ENCODE measurements around the gene PCDHGA3.
"Not testable (repeated sequence)": the region's sequence is repeated elsewhere in the genome, so short reads cannot be mapped to it uniquely, and the experiment has no call there.

The PCDHGA3 gene

DNA sequence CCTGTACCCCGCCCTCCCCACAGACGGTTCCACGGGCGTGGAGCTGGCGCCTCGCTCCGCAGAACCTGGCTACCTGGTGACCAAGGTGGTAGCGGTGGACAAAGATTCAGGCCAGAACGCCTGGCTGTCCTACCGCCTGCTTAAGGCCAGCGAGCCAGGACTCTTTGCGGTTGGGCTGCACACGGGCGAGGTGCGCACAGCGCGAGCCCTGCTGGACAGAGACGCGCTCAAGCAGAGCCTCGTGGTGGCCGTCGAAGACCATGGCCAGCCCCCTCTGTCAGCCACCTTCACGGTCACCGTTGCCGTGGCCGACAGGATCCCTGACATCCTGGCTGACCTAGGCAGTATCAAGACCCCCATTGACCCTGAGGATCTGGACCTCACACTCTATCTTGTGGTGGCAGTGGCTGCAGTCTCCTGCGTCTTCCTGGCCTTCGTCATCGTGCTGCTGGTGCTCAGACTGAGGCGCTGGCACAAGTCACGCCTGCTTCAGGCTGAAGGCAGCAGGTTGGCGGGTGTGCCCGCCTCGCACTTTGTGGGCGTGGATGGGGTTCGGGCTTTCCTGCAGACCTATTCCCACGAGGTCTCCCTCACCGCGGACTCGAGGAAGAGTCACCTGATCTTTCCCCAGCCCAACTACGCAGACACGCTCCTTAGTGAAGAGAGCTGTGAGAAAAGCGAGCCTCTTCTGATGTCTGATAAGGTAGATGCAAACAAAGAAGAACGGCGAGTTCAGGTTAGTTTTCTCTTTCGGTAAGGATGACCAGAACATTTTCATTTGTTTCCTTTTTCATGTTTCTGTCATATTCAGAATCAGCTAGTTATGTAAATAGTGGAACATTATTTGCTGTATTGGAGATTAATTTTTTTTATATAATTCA is 22.6 kb downstream of the PCDHGA3 start:
- Histone ChIP-seq H3K4me3 (ENCODE audit: low read length) (no peak overlapping the region), H3K9me3 (ENCODE audit: control insufficient read depth, insufficient read depth, low read length) (peaks cover 5% of the 10 kb centered on the region), H3K27ac (ENCODE audit: low read length) (no peak overlapping the region), H3K27me3 (ENCODE audit: control insufficient read depth, insufficient read depth, low read length) (no peaks in the 10 kb centered on the region), H3K36me3 (ENCODE audit: control insufficient read depth, insufficient read depth, low read length) (peaks cover 7% of the 10 kb centered on the region), H3K4me1 (ENCODE audit: control insufficient read depth, insufficient read depth, low read length) (no peaks in the 10 kb centered on the region)
- no peak for DNase-seq (ENCODE audit: low read depth, low spot score)
- no CpG with 5 or more reads among the region's 46 CpGs for WGBS (ENCODE audit: insufficient coverage, insufficient read length)

DNA sequence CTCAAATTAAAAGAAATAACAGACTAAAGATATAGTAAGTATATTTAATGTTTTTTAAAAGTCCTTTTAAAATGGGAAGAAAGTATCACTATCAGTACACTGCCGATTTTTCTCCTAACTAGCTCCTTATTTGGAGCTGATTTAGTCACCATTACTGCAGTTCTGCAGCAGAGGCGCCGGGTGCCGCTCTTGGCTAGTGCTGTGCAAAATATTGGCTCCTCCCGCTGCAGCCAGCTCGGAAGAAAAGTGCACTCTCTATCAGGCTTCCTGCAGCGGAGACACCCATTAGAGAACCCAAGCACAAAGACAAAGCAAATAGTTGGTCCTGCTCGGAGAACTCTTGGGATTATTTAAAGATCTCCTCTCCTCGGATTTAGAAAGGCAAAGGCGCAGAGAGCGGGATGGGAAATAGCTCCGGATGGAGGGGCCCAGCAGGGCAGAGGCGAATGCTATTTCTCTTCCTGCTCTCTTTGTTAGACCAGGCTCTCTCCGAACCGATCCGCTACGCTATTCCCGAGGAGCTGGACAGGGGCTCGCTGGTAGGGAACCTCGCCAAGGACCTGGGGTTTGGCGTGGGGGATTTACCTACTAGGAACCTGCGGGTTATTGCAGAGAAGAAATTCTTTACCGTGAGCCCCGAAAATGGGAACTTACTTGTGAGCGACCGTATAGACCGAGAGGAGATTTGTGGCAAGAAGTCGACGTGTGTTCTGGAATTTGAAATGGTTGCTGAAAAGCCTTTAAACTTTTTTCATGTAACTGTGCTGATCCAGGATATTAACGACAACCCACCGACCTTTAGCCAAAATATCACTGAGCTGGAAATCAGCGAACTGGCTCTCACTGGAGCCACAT is 26.6 kb downstream of the PCDHGA3 start, which contains the start of gene PCDHGB3:
Gene PCDHGB3, plus strand, starts transcription at position 249 of the 855 bp plus-strand sequence. Its CDS starts 153 bp downstream, at position 402.
- H3K36me3 ChIP-seq (ENCODE audit: control insufficient read depth, insufficient read depth, low read length) = peaks cover 3% of the 10 kb centered on the region; the same call in 1 of the 2 replicates

DNA sequence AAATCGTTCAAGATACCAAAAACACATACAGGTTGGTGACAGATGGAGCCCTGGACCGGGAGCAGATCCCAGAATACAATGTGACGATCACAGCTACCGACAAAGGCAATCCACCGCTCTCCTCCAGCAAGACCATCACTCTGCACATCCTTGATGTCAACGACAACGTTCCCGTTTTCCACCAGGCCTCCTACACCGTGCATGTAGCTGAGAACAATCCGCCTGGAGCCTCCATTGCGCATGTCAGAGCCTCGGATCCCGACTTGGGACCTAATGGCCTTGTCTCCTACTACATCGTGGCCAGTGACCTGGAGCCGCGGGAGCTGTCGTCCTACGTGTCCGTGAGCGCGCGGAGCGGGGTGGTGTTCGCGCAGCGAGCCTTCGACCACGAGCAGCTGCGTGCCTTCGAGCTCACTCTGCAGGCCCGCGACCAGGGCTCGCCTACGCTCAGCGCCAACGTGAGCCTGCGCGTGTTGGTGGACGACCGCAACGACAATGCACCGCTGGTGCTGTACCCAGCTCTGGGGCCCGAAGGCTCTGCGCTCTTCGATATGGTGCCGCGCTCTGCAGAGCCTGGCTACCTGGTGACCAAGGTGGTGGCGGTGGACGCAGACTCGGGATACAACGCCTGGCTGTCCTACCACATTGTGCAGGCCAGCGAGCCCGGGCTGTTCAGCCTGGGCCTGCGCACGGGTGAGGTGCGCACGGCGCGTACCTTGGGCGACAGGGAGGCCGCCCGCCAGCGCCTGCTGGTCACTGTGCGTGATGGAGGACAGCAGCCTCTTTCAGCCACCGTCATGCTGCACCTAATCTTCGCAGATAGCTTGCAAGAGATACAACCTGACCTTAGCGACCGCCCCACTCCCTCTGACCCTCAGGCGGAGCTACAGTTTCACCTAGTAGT is 28.2 kb downstream of the PCDHGA3 start:
- H3K36me3 ChIP-seq (ENCODE audit: control insufficient read depth, insufficient read depth, low read length) = no peaks in the 10 kb centered on the region; the same call in 1 of the 2 replicates
- no peak overlapping the region for H3K27ac ChIP-seq (ENCODE audit: low read length)
- WGBS (ENCODE audit: insufficient coverage, insufficient read length) = no CpG with 5 or more reads among the region's 69 CpGs
- H3K4me1 ChIP-seq (ENCODE audit: control insufficient read depth, insufficient read depth, low read length) = no peaks in the 10 kb centered on the region
- no peaks in the 10 kb centered on the region; the same call in 1 of the 2 replicates for H3K9me3 ChIP-seq (ENCODE audit: control insufficient read depth, insufficient read depth, low read length)
- H3K4me3 ChIP-seq (ENCODE audit: low read length) = no peak overlapping the region
- H3K27me3 ChIP-seq (ENCODE audit: control insufficient read depth, insufficient read depth, low read length) = no peaks in the 10 kb centered on the region
- no peak for DNase-seq (ENCODE audit: low read depth, low spot score)

More for the DNA sequence above, 26.6 kb downstream of the PCDHGA3 start, which contains the start of gene PCDHGB3:
- DNase-seq (ENCODE audit: low read depth, low spot score) = no peak
- no peaks in the 10 kb centered on the region; the same call in 1 of the 2 replicates for H3K9me3 ChIP-seq (ENCODE audit: control insufficient read depth, insufficient read depth, low read length)
- H3K27me3 ChIP-seq (ENCODE audit: control insufficient read depth, insufficient read depth, low read length) = no peaks in the 10 kb centered on the region
- no peak within 1 kb of the TSS for H3K27ac ChIP-seq (ENCODE audit: low read length)
- WGBS (ENCODE audit: insufficient coverage, insufficient read length) = no CpG with 5 or more reads among the region's 32 CpGs
- H3K4me3 ChIP-seq (ENCODE audit: low read length) = no peak within 1 kb of the TSS
- no peaks in the 10 kb centered on the region for H3K4me1 ChIP-seq (ENCODE audit: control insufficient read depth, insufficient read depth, low read length)

DNA sequence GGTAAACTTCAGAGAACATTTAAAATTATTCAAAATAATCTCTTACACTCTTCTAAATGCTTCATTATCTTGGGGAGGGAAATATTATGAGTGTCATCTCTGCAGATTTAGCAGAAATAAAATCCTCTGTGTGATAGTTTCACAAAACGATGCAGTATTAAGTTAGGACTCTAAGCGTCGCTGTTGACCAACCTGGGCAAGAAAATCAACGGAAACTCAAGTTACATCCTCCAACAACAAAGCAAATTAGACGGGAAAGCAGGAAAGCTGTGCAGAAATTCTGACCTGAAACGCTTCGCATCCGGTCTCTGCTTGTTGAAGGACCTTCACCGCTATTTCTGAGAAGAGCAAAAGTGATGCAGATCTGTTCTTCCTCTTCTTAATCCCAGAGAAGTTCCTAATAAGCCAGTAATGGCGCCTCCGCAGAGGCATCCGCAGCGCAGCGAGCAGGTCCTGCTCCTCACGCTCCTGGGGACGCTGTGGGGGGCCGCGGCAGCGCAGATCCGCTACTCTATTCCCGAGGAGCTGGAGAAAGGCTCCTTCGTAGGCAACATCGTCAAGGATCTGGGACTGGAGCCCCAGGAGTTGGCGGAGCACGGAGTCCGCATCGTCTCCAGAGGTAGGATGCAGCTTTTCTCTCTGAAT is 30.2 kb downstream of the PCDHGA3 start, which contains the start of gene PCDHGA6:
Gene PCDHGA6, plus strand, starts transcription at position 219 of the 645 bp plus-strand sequence. Its CDS starts 193 bp downstream, at position 412.
- Histone ChIP-seq H3K4me1 (ENCODE audit: control insufficient read depth, insufficient read depth, low read length) (no peaks in the 10 kb centered on the region), H3K36me3 (ENCODE audit: control insufficient read depth, insufficient read depth, low read length) (no peaks in the 10 kb centered on the region; the same call in 1 of the 2 replicates), H3K27ac (ENCODE audit: low read length) (no peak within 1 kb of the TSS), H3K4me3 (ENCODE audit: low read length) (no peak within 1 kb of the TSS), H3K27me3 (ENCODE audit: control insufficient read depth, insufficient read depth, low read length) (no peaks in the 10 kb centered on the region), H3K9me3 (ENCODE audit: control insufficient read depth, insufficient read depth, low read length) (no peaks in the 10 kb centered on the region; the same call in 1 of the 2 replicates)
- no CpG with 5 or more reads among the region's 27 CpGs for WGBS (ENCODE audit: insufficient coverage, insufficient read length)
- no peak for DNase-seq (ENCODE audit: low read depth, low spot score)

DNA sequence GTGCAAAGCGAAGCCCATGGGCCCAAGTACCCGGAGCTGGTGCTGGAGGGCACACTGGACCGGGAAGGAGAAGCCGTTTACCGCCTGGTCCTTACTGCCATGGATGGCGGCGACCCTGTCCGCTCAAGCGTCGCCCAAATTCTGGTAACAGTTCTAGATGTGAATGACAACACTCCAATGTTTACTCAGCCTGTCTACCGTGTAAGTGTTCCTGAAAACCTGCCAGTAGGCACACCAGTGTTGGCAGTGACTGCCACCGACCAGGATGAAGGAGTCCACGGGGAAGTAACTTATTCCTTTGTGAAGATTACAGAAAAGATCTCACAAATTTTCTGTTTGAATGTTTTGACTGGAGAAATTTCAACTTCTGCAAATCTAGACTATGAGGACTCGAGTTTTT is 31.0 kb downstream of the PCDHGA3 start:
- Histone ChIP-seq H3K4me3 (ENCODE audit: low read length) (no peak overlapping the region), H3K36me3 (ENCODE audit: control insufficient read depth, insufficient read depth, low read length) (no peaks in the 10 kb centered on the region; the same call in 1 of the 2 replicates), H3K9me3 (ENCODE audit: control insufficient read depth, insufficient read depth, low read length) (no peaks in the 10 kb centered on the region; the same call in 1 of the 2 replicates), H3K4me1 (ENCODE audit: control insufficient read depth, insufficient read depth, low read length) (no peaks in the 10 kb centered on the region), H3K27ac (ENCODE audit: low read length) (no peak overlapping the region), H3K27me3 (ENCODE audit: control insufficient read depth, insufficient read depth, low read length) (no peaks in the 10 kb centered on the region)
- no peak for DNase-seq (ENCODE audit: low read depth, low spot score)
- no CpG with 5 or more reads among the region's 14 CpGs for WGBS (ENCODE audit: insufficient coverage, insufficient read length)

DNA sequence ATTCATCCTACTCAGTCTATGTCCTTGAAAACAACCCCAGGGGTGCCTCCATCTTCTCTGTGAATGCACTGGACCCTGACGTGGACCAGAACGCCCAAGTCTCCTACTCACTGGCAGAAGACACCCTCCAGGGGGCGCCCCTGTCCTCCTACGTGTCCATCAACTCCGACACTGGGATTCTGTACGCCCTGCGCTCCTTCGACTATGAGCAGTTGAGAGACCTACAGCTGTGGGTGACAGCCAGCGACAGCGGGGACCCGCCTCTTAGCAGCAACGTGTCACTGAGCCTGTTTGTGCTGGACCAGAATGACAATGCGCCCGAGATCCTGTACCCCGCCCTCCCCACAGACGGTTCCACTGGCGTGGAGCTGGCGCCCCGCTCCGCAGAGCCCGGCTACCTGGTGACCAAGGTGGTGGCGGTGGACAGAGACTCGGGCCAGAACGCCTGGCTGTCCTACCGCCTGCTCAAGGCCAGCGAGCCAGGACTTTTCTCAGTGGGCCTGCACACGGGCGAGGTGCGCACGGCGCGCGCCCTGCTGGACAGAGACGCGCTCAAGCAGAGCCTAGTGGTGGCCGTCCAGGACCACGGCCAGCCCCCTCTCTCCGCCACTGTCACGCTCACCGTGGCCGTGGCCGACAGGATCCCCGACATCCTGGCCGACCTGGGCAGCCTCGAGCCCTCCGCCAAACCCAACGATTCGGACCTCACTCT is 32.0 kb downstream of the PCDHGA3 start:
- not testable (repeated sequence) for H3K36me3 ChIP-seq (ENCODE audit: control insufficient read depth, insufficient read depth, low read length)
- no CpG with 5 or more reads among the region's 48 CpGs for WGBS (ENCODE audit: insufficient coverage, insufficient read length)

DNA sequence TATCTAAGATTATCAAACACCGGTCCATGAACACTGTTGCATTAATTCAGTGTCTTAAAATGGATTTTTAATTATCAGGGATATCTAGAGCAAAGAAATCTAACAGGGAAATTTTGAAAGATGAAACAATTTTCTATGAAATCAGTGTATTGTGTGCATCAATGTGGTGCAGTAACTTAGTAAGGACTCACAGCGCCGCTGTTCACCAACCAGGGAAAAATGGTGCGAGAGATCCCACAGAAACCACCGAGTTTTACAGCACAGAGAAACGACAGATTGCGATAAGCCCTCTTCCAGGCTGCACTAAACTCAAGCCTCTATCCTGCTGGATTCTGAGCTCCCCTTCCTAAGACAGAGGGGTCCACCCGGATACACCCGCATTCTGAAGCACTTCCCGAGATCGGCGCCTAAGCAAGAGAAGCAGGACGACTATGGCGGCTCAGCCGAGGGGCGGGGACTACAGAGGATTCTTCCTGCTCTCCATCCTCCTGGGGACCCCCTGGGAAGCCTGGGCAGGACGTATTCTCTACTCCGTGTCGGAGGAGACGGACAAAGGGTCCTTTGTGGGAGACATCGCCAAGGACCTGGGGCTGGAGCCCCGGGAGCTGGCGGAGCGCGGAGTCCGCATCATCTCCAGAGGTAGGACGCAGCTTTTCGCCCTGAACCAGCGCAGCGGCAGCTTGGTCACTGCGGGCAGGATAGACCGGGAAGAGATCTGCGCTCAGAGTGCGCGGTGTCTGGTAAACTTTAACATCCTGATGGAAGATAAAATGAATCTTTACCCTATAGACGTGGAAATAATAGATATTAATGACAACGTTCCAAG is 39.1 kb downstream of the PCDHGA3 start, which contains the start of gene PCDHGA7:
Gene PCDHGA7, plus strand, starts transcription at position 274 of the 826 bp plus-strand sequence. Its CDS starts 158 bp downstream, at position 432.
- DNase-seq (ENCODE audit: low read depth, low spot score) = no peak
- Histone ChIP-seq H3K4me1 (ENCODE audit: control insufficient read depth, insufficient read depth, low read length) (no peaks in the 10 kb centered on the region), H3K4me3 (ENCODE audit: low read length) (no peak within 1 kb of the TSS), H3K27ac (ENCODE audit: low read length) (no peak within 1 kb of the TSS), H3K9me3 (ENCODE audit: control insufficient read depth, insufficient read depth, low read length) (no peaks in the 10 kb centered on the region; the same call in 1 of the 2 replicates), H3K36me3 (ENCODE audit: control insufficient read depth, insufficient read depth, low read length) (no peaks in the 10 kb centered on the region), H3K27me3 (ENCODE audit: control insufficient read depth, insufficient read depth, low read length) (no peaks in the 10 kb centered on the region)
- WGBS (ENCODE audit: insufficient coverage, insufficient read length) = no CpG with 5 or more reads among the region's 37 CpGs

More for the DNA sequence above, 32.0 kb downstream of the PCDHGA3 start:
- not testable (repeated sequence) for H3K27me3 ChIP-seq (ENCODE audit: control insufficient read depth, insufficient read depth, low read length); H3K4me1 ChIP-seq (ENCODE audit: control insufficient read depth, insufficient read depth, low read length); H3K4me3 ChIP-seq (ENCODE audit: low read length); DNase-seq (ENCODE audit: low read depth, low spot score); H3K9me3 ChIP-seq (ENCODE audit: control insufficient read depth, insufficient read depth, low read length); H3K27ac ChIP-seq (ENCODE audit: low read length)

DNA sequence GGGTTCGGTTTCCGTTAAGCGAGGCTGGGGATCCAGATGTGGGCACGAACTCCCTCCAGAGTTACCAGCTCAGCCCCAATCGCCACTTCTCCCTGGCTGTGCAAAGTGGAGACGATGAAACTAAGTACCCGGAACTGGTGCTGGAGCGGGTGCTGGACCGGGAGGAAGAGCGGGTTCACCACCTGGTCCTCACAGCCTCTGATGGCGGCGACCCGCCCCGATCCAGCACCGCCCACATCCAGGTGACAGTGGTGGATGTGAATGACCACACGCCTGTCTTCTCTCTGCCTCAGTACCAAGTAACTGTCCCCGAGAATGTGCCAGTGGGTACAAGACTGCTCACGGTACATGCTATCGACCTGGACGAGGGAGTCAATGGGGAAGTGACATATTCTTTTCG is 39.7 kb downstream of the PCDHGA3 start:
- Histone ChIP-seq H3K4me3 (ENCODE audit: low read length) (no peak overlapping the region), H3K36me3 (ENCODE audit: control insufficient read depth, insufficient read depth, low read length) (no peaks in the 10 kb centered on the region), H3K27ac (ENCODE audit: low read length) (no peak overlapping the region), H3K27me3 (ENCODE audit: control insufficient read depth, insufficient read depth, low read length) (peaks cover 3% of the 10 kb centered on the region; the same call in 1 of the 2 replicates), H3K4me1 (ENCODE audit: control insufficient read depth, insufficient read depth, low read length) (peaks cover under 1% of the 10 kb centered on the region; the same call in 1 of the 2 replicates), H3K9me3 (ENCODE audit: control insufficient read depth, insufficient read depth, low read length) (peaks cover under 1% of the 10 kb centered on the region)
- DNase-seq (ENCODE audit: low read depth, low spot score) = no peak
- no CpG with 5 or more reads among the region's 21 CpGs for WGBS (ENCODE audit: insufficient coverage, insufficient read length)
